ENCODE data around the gene IGSF22.
"Not testable (repeated sequence)": the region's sequence is repeated elsewhere in the genome, so short reads cannot be mapped to it uniquely, and the experiment has no call there.

The IGSF22 gene

DNA sequence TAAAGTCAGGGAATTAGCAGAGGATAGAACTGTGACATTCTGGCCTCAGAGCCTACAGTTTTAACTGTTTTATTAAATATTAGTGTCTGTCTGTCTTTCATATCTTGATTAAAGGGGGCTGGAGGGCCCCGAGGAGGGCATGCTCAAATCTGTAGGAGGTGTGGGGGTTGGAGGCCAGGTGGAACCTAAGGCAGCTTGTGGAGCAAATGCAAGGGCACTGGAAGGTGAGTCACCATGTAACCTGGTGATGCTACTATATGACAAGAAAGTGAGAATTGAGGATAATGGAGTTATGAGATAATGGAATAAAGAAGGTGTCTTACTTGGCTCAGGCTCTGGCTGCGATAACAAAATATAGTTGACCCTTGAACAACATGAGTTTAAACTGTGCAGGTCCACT lies 54.7 kb downstream of the IGSF22 start:
- no peak for DNase-seq (ENCODE audit: low read depth)
- TF ChIP-seq, protein P1, sequence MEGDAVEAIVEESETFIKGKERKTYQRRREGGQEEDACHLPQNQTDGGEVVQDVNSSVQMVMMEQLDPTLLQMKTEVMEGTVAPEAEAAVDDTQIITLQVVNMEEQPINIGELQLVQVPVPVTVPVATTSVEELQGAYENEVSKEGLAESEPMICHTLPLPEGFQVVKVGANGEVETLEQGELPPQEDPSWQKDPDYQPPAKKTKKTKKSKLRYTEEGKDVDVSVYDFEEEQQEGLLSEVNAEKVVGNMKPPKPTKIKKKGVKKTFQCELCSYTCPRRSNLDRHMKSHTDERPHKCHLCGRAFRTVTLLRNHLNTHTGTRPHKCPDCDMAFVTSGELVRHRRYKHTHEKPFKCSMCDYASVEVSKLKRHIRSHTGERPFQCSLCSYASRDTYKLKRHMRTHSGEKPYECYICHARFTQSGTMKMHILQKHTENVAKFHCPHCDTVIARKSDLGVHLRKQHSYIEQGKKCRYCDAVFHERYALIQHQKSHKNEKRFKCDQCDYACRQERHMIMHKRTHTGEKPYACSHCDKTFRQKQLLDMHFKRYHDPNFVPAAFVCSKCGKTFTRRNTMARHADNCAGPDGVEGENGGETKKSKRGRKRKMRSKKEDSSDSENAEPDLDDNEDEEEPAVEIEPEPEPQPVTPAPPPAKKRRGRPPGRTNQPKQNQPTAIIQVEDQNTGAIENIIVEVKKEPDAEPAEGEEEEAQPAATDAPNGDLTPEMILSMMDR (conservative IDR thresholded peaks at IDR 0.05; ENCODE audit: low read depth, low read length), result no peak
- no peak overlapping the region for H3K4me3 ChIP-seq (ENCODE audit: low read depth, low read length)

DNA sequence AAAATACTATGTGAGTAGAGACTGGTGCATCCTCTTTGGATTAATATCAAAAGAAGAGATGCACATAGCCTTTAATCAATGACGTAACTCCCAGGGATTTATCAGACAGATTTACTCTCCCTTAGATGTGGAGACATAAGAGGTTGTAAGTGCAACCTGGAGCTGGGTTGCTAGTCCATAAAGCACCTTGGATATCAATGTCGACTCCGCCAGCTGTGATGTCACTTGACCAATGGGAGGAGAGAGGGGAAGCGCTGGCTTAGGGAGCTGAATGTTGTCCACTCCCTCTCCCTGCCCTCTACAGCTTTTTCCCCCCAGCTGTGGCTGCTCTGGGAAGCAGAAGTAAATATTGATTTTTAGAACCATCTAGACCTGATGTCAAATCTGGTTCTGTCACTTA lies 56.3 kb downstream of the IGSF22 start:
- no peak overlapping the region for H3K4me3 ChIP-seq (ENCODE audit: low read depth, low read length)
- TF ChIP-seq, protein P1 (conservative IDR thresholded peaks at IDR 0.05; ENCODE audit: low read depth, low read length), result no peak
- no peak for DNase-seq (ENCODE audit: low read depth)

DNA sequence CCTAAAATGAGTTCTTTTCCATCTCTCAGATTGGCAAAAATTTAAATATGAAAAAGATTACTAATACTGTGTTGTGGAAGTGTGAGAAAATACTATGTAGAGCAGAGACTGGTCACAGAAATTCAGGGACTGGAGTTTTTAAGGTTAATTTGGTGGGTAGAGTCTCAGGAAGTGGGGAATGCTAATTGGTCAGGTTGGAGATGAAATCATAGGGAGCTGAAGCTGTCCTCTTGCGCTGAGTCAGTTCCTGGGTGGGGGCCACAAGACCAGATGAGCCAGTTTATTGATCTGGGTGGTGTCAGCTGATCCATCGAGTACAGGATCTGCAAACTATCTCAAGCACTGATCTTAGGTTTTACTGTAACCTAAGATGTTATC lies 56.8 kb downstream of the IGSF22 start:
- TF ChIP-seq, protein P1 (conservative IDR thresholded peaks at IDR 0.05; ENCODE audit: low read depth, low read length), result no peak
- peak; percentile 43 for DNase-seq (ENCODE audit: low read depth)
- H3K4me3 ChIP-seq (ENCODE audit: low read depth, low read length), result no peak overlapping the region

DNA sequence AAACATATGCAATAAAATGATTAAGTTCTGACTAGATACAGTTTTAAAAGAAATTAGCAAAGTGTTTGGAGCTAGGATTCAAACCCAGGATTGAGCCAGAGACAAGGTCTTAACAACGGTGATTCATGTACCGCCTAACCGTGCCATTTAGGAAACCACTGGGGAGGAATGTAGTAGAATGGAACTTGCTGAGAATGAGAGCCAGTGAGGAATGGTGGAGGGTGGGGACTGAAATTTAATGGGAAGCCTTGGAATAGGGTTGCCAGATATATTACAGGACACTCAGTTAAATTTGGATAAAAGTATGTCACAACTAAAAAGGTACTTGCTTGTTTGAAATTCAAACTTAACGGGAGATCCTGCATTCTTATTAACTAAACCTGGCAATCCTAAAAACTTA lies 57.9 kb downstream of the IGSF22 start:
- H3K4me3 ChIP-seq (ENCODE audit: low read depth, low read length), result no peak overlapping the region
- DNase-seq (ENCODE audit: low read depth), result no peak
- TF ChIP-seq, protein P1 (conservative IDR thresholded peaks at IDR 0.05; ENCODE audit: low read depth, low read length), result no peak

DNA sequence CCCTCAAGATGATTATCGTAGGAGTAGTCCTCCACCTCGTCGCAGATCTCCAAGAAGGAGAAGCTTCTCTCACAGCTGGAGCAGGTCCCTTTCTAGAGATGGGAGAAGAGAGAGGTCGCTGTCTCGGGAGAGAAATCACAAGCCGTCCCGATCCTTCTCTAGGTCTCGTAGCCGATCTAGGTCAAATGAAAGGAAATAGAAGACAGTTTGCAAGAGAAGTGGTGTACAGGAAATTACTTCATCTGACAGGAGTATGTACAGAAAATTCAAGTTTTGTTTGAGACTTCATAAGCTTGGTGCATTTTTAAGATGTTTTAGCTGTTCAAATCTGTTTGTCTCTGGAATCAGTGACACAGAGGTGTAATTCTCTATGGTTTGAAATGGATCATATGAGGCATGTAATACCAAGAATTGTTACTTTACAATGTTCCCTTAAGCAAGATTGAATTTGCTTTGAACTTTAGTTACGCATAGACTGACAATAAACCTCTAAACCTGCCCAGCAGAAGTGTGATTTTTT lies 60.6 kb downstream of the IGSF22 start:
- DNase-seq (ENCODE audit: low read depth); H3K4me3 ChIP-seq (ENCODE audit: low read depth, low read length): not testable (repeated sequence)

DNA sequence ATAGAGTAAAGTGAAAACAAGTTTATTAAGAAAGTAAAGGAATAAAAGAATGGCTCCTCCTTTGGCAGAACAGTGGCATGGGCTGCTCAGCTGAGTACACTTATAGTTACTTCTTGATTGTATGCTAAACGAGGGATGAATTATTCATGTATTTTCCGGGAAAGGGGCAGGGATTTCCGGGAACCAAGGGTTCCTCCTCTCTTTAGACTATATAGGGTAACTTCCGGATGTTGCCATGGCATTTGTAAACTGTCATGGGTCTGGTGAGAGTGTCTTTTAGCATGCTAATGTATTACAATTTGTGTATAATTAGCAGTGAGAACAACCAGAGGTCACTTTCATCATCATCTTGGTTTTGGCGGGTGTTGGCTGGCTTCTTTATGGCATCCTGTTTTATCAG lies 68.3 kb downstream of the IGSF22 start:
- no peak overlapping the region for H3K4me3 ChIP-seq (ENCODE audit: low read depth, low read length)
- TF ChIP-seq, protein P1 (conservative IDR thresholded peaks at IDR 0.05; ENCODE audit: low read depth, low read length), result no peak
- no peak for DNase-seq (ENCODE audit: low read depth)

All from choroid plexus epithelial cell (primary cell).